GM19324 (cell line): ENCODE data around the gene GRIK4.

ENCODE experiments used
- ATAC-seq: cut with Tn5 transposase; IDR thresholded peaks from one replicate; pipeline ENCODE4 v1.9.1; 2021; ENCODE audit warnings: mild to moderate bottlenecking, moderate library complexity; ENCODE audit not compliant: unreplicated experiment, low FRiP score

Gene GRIK4

GRCh38 chr11:120695939-120696338, 184.4 kb downstream of the GRIK4 start:
- ATAC-seq, result no peak

GRCh38 chr11:120696597-120697218, 185.2 kb downstream of the GRIK4 start:
- no peak for ATAC-seq

- no peak for ATAC-seq
Observed at GRCh38 chr11:120698918-120699317, 187.4 kb downstream of the GRIK4 start.

GRCh38 chr11:120702656-120703055, 191.1 kb downstream of the GRIK4 start:
- ATAC-seq, result no peak

- peak; percentile 53 for ATAC-seq
Observed at GRCh38 chr11:120703358-120704152, 192.0 kb downstream of the GRIK4 start.

- ATAC-seq, result peak; percentile 14
Observed at GRCh38 chr11:120704256-120704750, 192.8 kb downstream of the GRIK4 start.

GRCh38 chr11:120706257-120706656, 194.7 kb downstream of the GRIK4 start:
- ATAC-seq, result no peak

- ATAC-seq, result no peak
Observed at GRCh38 chr11:120707098-120707497, 195.6 kb downstream of the GRIK4 start.

- no peak for ATAC-seq
Observed at GRCh38 chr11:120707663-120708062, 196.1 kb downstream of the GRIK4 start.

- no peak for ATAC-seq
Observed at GRCh38 chr11:120708511-120709183, 197.1 kb downstream of the GRIK4 start.

GRCh38 chr11:120709808-120710207, 198.3 kb downstream of the GRIK4 start:
- ATAC-seq, result no peak

GRCh38 chr11:120710354-120711131, 199.0 kb downstream of the GRIK4 start:
- no peak for ATAC-seq

- ATAC-seq, result no peak
Observed at GRCh38 chr11:120712014-120712413, 200.5 kb downstream of the GRIK4 start.

- no peak for ATAC-seq
Observed at GRCh38 chr11:120712881-120713280, 201.3 kb downstream of the GRIK4 start.

GRCh38 chr11:120713296-120713695, 201.7 kb downstream of the GRIK4 start:
- ATAC-seq, result no peak

GRCh38 chr11:120714438-120714837, 202.9 kb downstream of the GRIK4 start:
- no peak for ATAC-seq

- ATAC-seq, result no peak
Observed at GRCh38 chr11:120715239-120715638, 203.7 kb downstream of the GRIK4 start.

GRCh38 chr11:120717042-120717441, 205.5 kb downstream of the GRIK4 start:
- ATAC-seq, result no peak

- ATAC-seq, result no peak
Observed at GRCh38 chr11:120717623-120718022, 206.1 kb downstream of the GRIK4 start.

- no peak for ATAC-seq
Observed at GRCh38 chr11:120718171-120718570, 206.6 kb downstream of the GRIK4 start.

- no peak for ATAC-seq
Observed at GRCh38 chr11:120719348-120719747, 207.8 kb downstream of the GRIK4 start.
